Astrocyte (in vitro differentiated cells and primary cell): ENCODE measurements around the gene RNF149. TPM values are rescaled to one million over a fixed set of nuclear protein-coding genes. Genes with fewer than 3 reads are reported as not detected.

Source experiments
- DNase-seq: peaks from one replicate; pipeline ENCODE4 v3.0.0-alpha.2; 2010; ENCODE audit warnings: low read depth
- FAIRE-seq: peaks from 2 replicates; lab custom pipeline; 2011; peaks lifted over from hg19 to GRCh38; lab: Jason Lieb, UNC
- H2AFZ ChIP-seq: 2 replicates; pipeline ENCODE4 v1.6.0; 2012; ENCODE audit warnings: low read depth, low read length, inconsistent platforms
- H3K27ac ChIP-seq: 2 replicates; pipeline ENCODE4 v1.5.1; 2011; ENCODE audit warnings: low read depth, low read length, inconsistent platforms
- H3K27me3 ChIP-seq: 2 replicates; pipeline ENCODE4 v1.6.0; 2011; ENCODE audit warnings: low read length, inconsistent platforms; ENCODE audit not compliant: insufficient read depth
- H3K36me3 ChIP-seq: 2 replicates; pipeline ENCODE4 v1.5.1; 2011; ENCODE audit warnings: low read length, inconsistent platforms; ENCODE audit not compliant: insufficient read depth
- H3K4me1 ChIP-seq: 2 replicates; pipeline ENCODE4 v1.5.1; 2011; ENCODE audit warnings: low read length, inconsistent platforms; ENCODE audit not compliant: insufficient read depth
- H3K4me2 ChIP-seq: 2 replicates; pipeline ENCODE4 v1.6.0; 2012; ENCODE audit warnings: low read length, inconsistent platforms
- H3K4me3 ChIP-seq: 2 replicates; pipeline ENCODE4 v1.5.1; 2011; ENCODE audit warnings: low read depth, mild to moderate bottlenecking, low read length, inconsistent platforms; ENCODE audit not compliant: insufficient read depth
- H3K79me2 ChIP-seq: 2 replicates; pipeline ENCODE4 v1.6.0; 2012; ENCODE audit warnings: mild to moderate bottlenecking, low read length, inconsistent platforms; ENCODE audit not compliant: insufficient read depth
- H3K9ac ChIP-seq: 2 replicates; pipeline ENCODE4 v1.6.0; 2012; ENCODE audit warnings: mild to moderate bottlenecking, low read length, inconsistent platforms
- H3K9me3 ChIP-seq: 2 replicates; pipeline ENCODE4 v1.5.1; 2012; ENCODE audit warnings: low read depth, mild to moderate bottlenecking, low read length, inconsistent platforms; ENCODE audit not compliant: insufficient read depth
- H4K20me1 ChIP-seq: 2 replicates; pipeline ENCODE4 v1.6.0; 2012; ENCODE audit warnings: low read length, inconsistent platforms; ENCODE audit not compliant: insufficient read depth
- H3K27ac Mint-ChIP-seq: one replicate; pipeline ENCODE4 v1.8.0; 2021; ENCODE audit warnings: mild to moderate bottlenecking, mixed read lengths; ENCODE audit not compliant: unreplicated experiment
- H3K27me3 Mint-ChIP-seq: one replicate; pipeline ENCODE4 v1.8.0; 2021; ENCODE audit warnings: low read depth, mixed read lengths; ENCODE audit not compliant: unreplicated experiment
- H3K36me3 Mint-ChIP-seq: one replicate; pipeline ENCODE4 v1.8.0; 2021; ENCODE audit warnings: low read depth, mixed read lengths; ENCODE audit not compliant: unreplicated experiment
- H3K4me1 Mint-ChIP-seq: one replicate; pipeline ENCODE4 v1.8.0; 2021; ENCODE audit warnings: low read depth, mixed read lengths; ENCODE audit not compliant: unreplicated experiment
- H3K4me3 Mint-ChIP-seq: one replicate; pipeline ENCODE4 v1.8.0; 2021; ENCODE audit warnings: mild to moderate bottlenecking, moderate library complexity, mixed read lengths; ENCODE audit not compliant: unreplicated experiment
- H3K9me3 Mint-ChIP-seq: one replicate; pipeline ENCODE4 v1.8.0; 2021; ENCODE audit warnings: mild to moderate bottlenecking, mixed read lengths; ENCODE audit not compliant: unreplicated experiment
- EZH2 ChIP-seq: IDR thresholded peaks from 2 replicates; pipeline ENCODE4 v1.6.1; 2012; ENCODE audit warnings: mild to moderate bottlenecking, low read length, inconsistent platforms; ENCODE audit not compliant: insufficient read depth
- total RNA-seq: library from RNA; stranded (reverse); gene quantifications from 2 replicates; pipeline ENCODE4 v1.2.1, GENCODE V29; 2021
- TF ChIP-seq, protein P1 (sequence below): IDR thresholded peaks from 2 replicates; pipeline ENCODE4 v1.5.1; 2011; ENCODE audit warnings: low read depth, mild to moderate bottlenecking, inconsistent platforms, low read length, moderate library complexity; ENCODE audit not compliant: insufficient read depth

The RNF149 gene
- total RNA-seq, 1 donor from 2014 or later = 36.4 TPM

DNA sequence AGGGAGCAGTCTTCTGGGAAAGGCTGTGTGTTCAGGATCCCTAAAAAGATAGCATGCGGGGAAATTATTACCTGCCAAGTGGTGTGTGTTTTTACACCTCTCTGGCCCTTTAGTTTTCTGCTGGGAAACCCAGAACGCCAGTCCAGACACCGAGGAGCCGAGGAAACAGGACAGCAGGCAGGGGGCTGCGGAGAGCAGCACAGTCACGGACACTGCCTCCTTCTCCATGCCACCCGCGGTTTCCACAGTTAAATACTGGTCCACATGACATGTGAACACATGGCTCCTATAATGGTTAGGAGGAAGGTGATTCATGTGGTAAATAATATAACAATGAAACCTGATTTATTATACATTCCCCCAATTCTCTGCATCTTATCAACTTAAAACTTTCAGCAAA is 35.4 kb downstream of the RNF149 start:
- H3K4me2 ChIP-seq = no peak overlapping the region
- Mint-ChIP-seq H3K27me3 (no peaks in the 10 kb centered on the region), H3K36me3 (peaks cover 6% of the 10 kb centered on the region), H3K27ac (no peak overlapping the region), H3K4me1 (peaks cover 4% of the 10 kb centered on the region), H3K9me3 (no peaks in the 10 kb centered on the region), H3K4me3 (no peak overlapping the region)
- no peaks in the 10 kb centered on the region for H3K9me3 ChIP-seq
- no peak overlapping the region for H3K27ac ChIP-seq
- no peaks in the 10 kb centered on the region for H3K4me1 ChIP-seq
- TF ChIP-seq, protein P1, sequence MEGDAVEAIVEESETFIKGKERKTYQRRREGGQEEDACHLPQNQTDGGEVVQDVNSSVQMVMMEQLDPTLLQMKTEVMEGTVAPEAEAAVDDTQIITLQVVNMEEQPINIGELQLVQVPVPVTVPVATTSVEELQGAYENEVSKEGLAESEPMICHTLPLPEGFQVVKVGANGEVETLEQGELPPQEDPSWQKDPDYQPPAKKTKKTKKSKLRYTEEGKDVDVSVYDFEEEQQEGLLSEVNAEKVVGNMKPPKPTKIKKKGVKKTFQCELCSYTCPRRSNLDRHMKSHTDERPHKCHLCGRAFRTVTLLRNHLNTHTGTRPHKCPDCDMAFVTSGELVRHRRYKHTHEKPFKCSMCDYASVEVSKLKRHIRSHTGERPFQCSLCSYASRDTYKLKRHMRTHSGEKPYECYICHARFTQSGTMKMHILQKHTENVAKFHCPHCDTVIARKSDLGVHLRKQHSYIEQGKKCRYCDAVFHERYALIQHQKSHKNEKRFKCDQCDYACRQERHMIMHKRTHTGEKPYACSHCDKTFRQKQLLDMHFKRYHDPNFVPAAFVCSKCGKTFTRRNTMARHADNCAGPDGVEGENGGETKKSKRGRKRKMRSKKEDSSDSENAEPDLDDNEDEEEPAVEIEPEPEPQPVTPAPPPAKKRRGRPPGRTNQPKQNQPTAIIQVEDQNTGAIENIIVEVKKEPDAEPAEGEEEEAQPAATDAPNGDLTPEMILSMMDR = no peak
- TF ChIP-seq EZH2 = no peak
- H3K9ac ChIP-seq = no peak overlapping the region
- no peaks in the 10 kb centered on the region for H4K20me1 ChIP-seq
- FAIRE-seq (no peak), DNase-seq (no peak)
- H3K79me2 ChIP-seq = peaks cover 4% of the 10 kb centered on the region
- peaks cover 31% of the 10 kb centered on the region for H3K36me3 ChIP-seq
- H3K4me3 ChIP-seq = no peak overlapping the region
- H3K27me3 ChIP-seq = no peaks in the 10 kb centered on the region
- no peak overlapping the region for H2AFZ ChIP-seq

DNA sequence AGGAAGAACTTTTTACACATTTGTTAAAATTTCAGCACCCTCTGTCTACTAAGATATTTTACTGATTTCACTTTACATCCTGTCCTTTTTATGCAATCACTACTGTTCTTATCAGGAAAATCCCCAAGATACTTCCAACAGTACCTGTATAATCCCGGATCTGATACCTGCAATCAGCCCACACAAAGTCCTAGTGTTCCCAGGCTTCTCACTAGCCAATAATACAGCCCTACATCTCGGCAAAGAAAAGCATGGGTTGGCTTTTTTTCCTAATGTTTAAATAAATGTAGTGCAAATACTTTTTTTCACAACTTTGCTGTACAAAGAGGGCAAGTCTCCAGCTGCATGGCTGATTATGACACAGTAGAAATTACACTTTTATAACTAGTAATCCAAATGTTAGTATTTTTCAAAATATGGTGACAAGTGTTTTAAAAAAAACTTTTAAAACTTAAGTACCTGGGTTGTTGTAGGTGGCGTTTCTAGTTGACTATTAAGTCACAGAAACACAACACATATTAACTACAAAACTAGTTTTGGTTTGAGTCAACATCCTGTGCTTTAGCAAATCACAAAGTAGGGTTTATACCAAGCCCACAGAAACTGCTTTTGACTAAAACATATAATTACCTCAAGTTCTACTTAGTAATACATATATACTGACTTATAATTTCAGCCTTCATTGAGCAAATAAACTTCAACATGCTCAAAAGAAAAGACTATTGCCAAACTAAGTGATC is 36.3 kb downstream of the RNF149 start:
- DNase-seq (no peak), FAIRE-seq (no peak)
- H3K27me3 ChIP-seq = no peaks in the 10 kb centered on the region
- no peak overlapping the region for H3K4me2 ChIP-seq
- peaks cover 6% of the 10 kb centered on the region for H3K79me2 ChIP-seq
- H3K9ac ChIP-seq = no peak overlapping the region
- TF ChIP-seq, protein P1 = no peak
- no peak for TF ChIP-seq EZH2
- Mint-ChIP-seq H3K4me1 (peaks cover 9% of the 10 kb centered on the region), H3K27me3 (no peaks in the 10 kb centered on the region), H3K36me3 (peaks cover 6% of the 10 kb centered on the region), H3K4me3 (no peak overlapping the region), H3K27ac (no peak overlapping the region), H3K9me3 (no peaks in the 10 kb centered on the region)
- no peak overlapping the region for H3K27ac ChIP-seq
- no peak overlapping the region for H2AFZ ChIP-seq
- peaks cover 31% of the 10 kb centered on the region for H3K36me3 ChIP-seq
- H4K20me1 ChIP-seq = no peaks in the 10 kb centered on the region
- no peak overlapping the region for H3K4me3 ChIP-seq
- H3K9me3 ChIP-seq = no peaks in the 10 kb centered on the region
- H3K4me1 ChIP-seq = no peaks in the 10 kb centered on the region

DNA sequence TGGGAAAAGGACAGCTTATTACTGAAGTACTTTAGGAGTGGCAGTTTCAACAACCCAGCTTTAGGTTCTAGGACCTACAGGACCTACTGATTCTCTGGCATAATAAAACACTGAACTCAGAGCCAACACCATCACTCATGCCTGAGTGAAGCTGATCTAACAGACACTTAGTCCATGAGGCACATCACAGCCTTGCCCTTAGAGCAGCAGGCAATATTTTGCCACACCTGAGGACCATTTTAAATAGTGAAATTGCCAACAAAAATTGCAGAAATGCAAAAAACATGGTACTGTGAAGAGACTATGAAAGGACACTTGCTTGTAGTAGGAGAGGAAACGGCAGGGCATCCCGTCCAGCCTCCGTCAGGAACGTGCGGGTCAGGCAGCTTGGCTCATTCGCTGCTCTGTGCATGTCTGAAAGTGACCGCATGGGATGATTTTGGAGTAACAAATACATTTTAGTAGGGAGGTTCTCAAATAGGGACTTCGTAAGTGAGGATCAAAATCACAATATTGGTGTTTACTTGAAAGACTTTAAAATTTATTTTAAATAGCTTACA is 37.7 kb downstream of the RNF149 start:
- Mint-ChIP-seq H3K36me3 (peaks cover 6% of the 10 kb centered on the region), H3K27ac (no peak overlapping the region), H3K9me3 (no peaks in the 10 kb centered on the region), H3K27me3 (no peaks in the 10 kb centered on the region), H3K4me3 (no peak overlapping the region), H3K4me1 (peaks cover 12% of the 10 kb centered on the region)
- TF ChIP-seq, protein P1 = no peak
- no peak for TF ChIP-seq EZH2
- Histone ChIP-seq H3K36me3 (peaks cover 35% of the 10 kb centered on the region), H4K20me1 (no peaks in the 10 kb centered on the region), H2AFZ (no peak overlapping the region), H3K4me3 (no peak overlapping the region), H3K27me3 (no peaks in the 10 kb centered on the region), H3K79me2 (peaks cover 6% of the 10 kb centered on the region), H3K9ac (no peak overlapping the region), H3K9me3 (no peaks in the 10 kb centered on the region), H3K4me2 (no peak overlapping the region), H3K27ac (no peak overlapping the region), H3K4me1 (no peaks in the 10 kb centered on the region)
- DNase-seq = no peak
- FAIRE-seq = no peak
